HepG2 (cell line): ENCODE results near the gene GRIN3B. TPM values are rescaled to one million over a fixed set of nuclear protein-coding genes. Genes with fewer than 3 reads are reported as not detected.

Experiments
- ATAC-seq: fragments of 200-7000 bp; cut with Tn5 transposase; 3 replicates; pipeline ENCODE4 v1.9.1; 2020; ENCODE audit warnings: mild to moderate bottlenecking, moderate library complexity
- BruUV-seq: library from RNA; stranded (reverse); fragments of 400-500 nt; replicated peaks from 2 replicates; lab custom pipeline; 2021; lab: Mats Ljungman, UMichigan
- CTCF ChIA-PET: fragments of 300-600 bp; formaldehyde crosslinking; extraction: SDS; loops from one replicate; lab custom pipeline; 2021; ENCODE audit warnings: low total read pairs, inconsistent platforms, low intra/inter-chr PET ratio; lab: Yijun Ruan, JAX
- POLR2A ChIA-PET: fragments of 350-600 bp; sonication (Branson Sonifier 250); formaldehyde crosslinking; loops from one replicate; lab custom pipeline; 2020; ENCODE audit warnings: antibody characterized with exemption, inconsistent platforms; lab: Yijun Ruan, JAX
- DNase-seq: peaks from one replicate; pipeline ENCODE4 v3.0.0-alpha.2; 2015; ENCODE audit warnings: low spot score
- FAIRE-seq: peaks from 3 replicates; lab custom pipeline; 2011; peaks lifted over from hg19 to GRCh38; lab: Jason Lieb, UNC
- H2AFZ ChIP-seq: one replicate; pipeline ENCODE4 v1.6.1; 2011; ENCODE audit warnings: low read length, inconsistent platforms
- H3K27ac ChIP-seq: fragments of 300-600 bp; 3 replicates; pipeline ENCODE4 v1.8.0; 2011; ENCODE audit warnings: mixed run types, mild to moderate bottlenecking, mixed read lengths, low read length, inconsistent platforms; ENCODE audit not compliant: insufficient read depth; ENCODE audit errors: extremely low read length
- H3K27me3 ChIP-seq, 2 experiments: fragments of 200-600 bp in 1 of 2; 2 replicates in 1 of 2; 3 replicates in 1 of 2; pipeline versions ENCODE4 v1.6.0 to v1.8.0; 2011; ENCODE audit warnings: low read length in 2 of 2, mild to moderate bottlenecking in 2 of 2, moderate library complexity in 2 of 2, inconsistent platforms in 1 of 2; ENCODE audit not compliant: insufficient read depth in 2 of 2, control insufficient read depth in 1 of 2
- H3K36me3 ChIP-seq, 2 experiments: fragments of 200-600 bp in 1 of 2; replicated peaks in 1 of 2; 2 replicates in 1 of 2; 3 replicates in 1 of 2; pipeline versions ENCODE4 v1.5.1 to v1.8.0; 2011; ENCODE audit warnings: low read length in 2 of 2, inconsistent platforms in 1 of 2; ENCODE audit not compliant: insufficient read depth in 2 of 2, control insufficient read depth in 1 of 2
- H3K4me1 ChIP-seq: 2 replicates; pipeline ENCODE4 v1.5.1; 2012; ENCODE audit warnings: low read length, inconsistent platforms; ENCODE audit not compliant: insufficient read depth
- H3K4me2 ChIP-seq: 2 replicates; pipeline ENCODE4 v1.6.0; 2011; ENCODE audit warnings: low read depth, low read length, inconsistent platforms
- H3K4me3 ChIP-seq, 3 experiments: fragments of 200-600 bp in 1 of 3; sonication (generic), shearing (Covaris generic) in 1 of 3; replicated peaks in 1 of 3; 2 replicates each; pipeline ENCODE4 v1.5.1; 2011 to 2016; ENCODE audit warnings: low read length in 3 of 3, inconsistent platforms in 2 of 3, low read depth in 2 of 3, mild to moderate bottlenecking in 2 of 3, control low read depth in 1 of 3, mixed read lengths in 1 of 3; ENCODE audit not compliant: insufficient read depth in 1 of 3
- H3K79me2 ChIP-seq: one replicate; pipeline ENCODE4 v1.6.1; 2011; ENCODE audit warnings: low read length, inconsistent platforms; ENCODE audit not compliant: insufficient read depth
- H3K9ac ChIP-seq: 2 replicates; pipeline ENCODE4 v1.6.0; 2011; ENCODE audit warnings: mild to moderate bottlenecking, low read depth, low read length, inconsistent platforms; ENCODE audit not compliant: insufficient read depth
- H3K9me3 ChIP-seq: 2 replicates; pipeline ENCODE4 v1.5.1; 2012; ENCODE audit warnings: mild to moderate bottlenecking, low read length
- H4K20me1 ChIP-seq: 2 replicates; pipeline ENCODE4 v1.6.0; 2011; ENCODE audit warnings: inconsistent platforms, mild to moderate bottlenecking, low read length, moderate library complexity; ENCODE audit not compliant: insufficient read depth
- ADNP ChIP-seq: sonication (generic); formaldehyde crosslinking; IDR thresholded peaks from 2 replicates; pipeline ENCODE4 v1.4.0; 2020; ENCODE audit warnings: missing genetic modification reagents
- AGO2 ChIP-seq: fragments of 200-400 bp; formaldehyde crosslinking; optimal IDR thresholded peaks from 2 replicates; pipeline ENCODE3; 2017; ENCODE audit warnings: mild to moderate bottlenecking, low read depth, low read length, moderate library complexity
- AKAP8 ChIP-seq: sonication (generic); formaldehyde crosslinking; IDR thresholded peaks from 2 replicates; pipeline ENCODE4 v1.5.1; 2020; ENCODE audit warnings: mild to moderate bottlenecking, missing genetic modification reagents
- CHCHD3 ChIP-seq: sonication (generic); formaldehyde crosslinking; IDR thresholded peaks from 2 replicates; pipeline ENCODE4 v1.8.0; 2022; ENCODE audit warnings: mild to moderate bottlenecking, missing genetic modification reagents, moderate library complexity
- CREB1 ChIP-seq, 2 experiments: fragments of 450-650 bp in 1 of 2; IDR thresholded peaks; 2 replicates each; pipeline ENCODE4 v1.6.1; 2016 to 2017; ENCODE audit warnings: control low read depth in 1 of 2, mild to moderate bottlenecking in 1 of 2, missing compliant biosample characterization in 1 of 2, missing genetic modification characterization in 1 of 2
- ELF1 ChIP-seq: sonication (generic); formaldehyde crosslinking; IDR thresholded peaks from 2 replicates; pipeline ENCODE4 v1.4.0; 2020; ENCODE audit warnings: missing genetic modification reagents
- FOXK1 ChIP-seq: sonication (generic); formaldehyde crosslinking; IDR thresholded peaks from 2 replicates; pipeline ENCODE4 v1.4.0; 2020; ENCODE audit warnings: low read depth, missing genetic modification reagents, borderline replicate concordance
- MAZ ChIP-seq, 2 experiments: sonication (generic) in 1 of 2; formaldehyde crosslinking in 1 of 2; IDR thresholded peaks; 2 replicates each; pipeline versions ENCODE4 v1.5.0 to v1.6.1; 2012 to 2020; ENCODE audit warnings: low read depth in 2 of 2, mild to moderate bottlenecking in 2 of 2, borderline replicate concordance in 1 of 2, improper control_type of control experiment in 1 of 2, low read length in 1 of 2, missing genetic modification reagents in 1 of 2, moderate library complexity in 1 of 2
- NR2F2 ChIP-seq: IDR thresholded peaks from 2 replicates; pipeline ENCODE4 v1.6.1; 2012; ENCODE audit warnings: low read depth, inconsistent platforms, borderline replicate concordance
- PCBP1 ChIP-seq: fragments of 200-400 bp; formaldehyde crosslinking; IDR thresholded peaks from 2 replicates; pipeline ENCODE4 v1.6.1; 2017; ENCODE audit warnings: mild to moderate bottlenecking, low read depth, low read length, borderline replicate concordance
- POLR2AphosphoS2 ChIP-seq: IDR thresholded peaks from 2 replicates; pipeline ENCODE4 v1.6.1; 2011; ENCODE audit warnings: low read depth, low read length, improper control_type of control experiment
- SP1 ChIP-seq, 2 experiments: fragments of 450-650 bp in 1 of 2; sonication (generic) in 1 of 2; formaldehyde crosslinking in 1 of 2; IDR thresholded peaks; 2 replicates each; pipeline versions ENCODE4 v1.4.0 to v1.6.1; 2016 to 2020; ENCODE audit warnings: missing genetic modification reagents in 1 of 2
- YEATS4 ChIP-seq: sonication (generic); formaldehyde crosslinking; IDR thresholded peaks from 2 replicates; pipeline ENCODE4 v1.4.0; 2020; ENCODE audit warnings: missing genetic modification reagents, borderline replicate concordance
- ZFP90 ChIP-seq: sonication (generic); formaldehyde crosslinking; IDR thresholded peaks from 2 replicates; pipeline ENCODE4 v1.8.0; 2022; ENCODE audit warnings: missing genetic modification reagents, mild to moderate bottlenecking, inconsistent platforms, borderline replicate concordance
- ZNF136 ChIP-seq: sonication (generic); formaldehyde crosslinking; IDR thresholded peaks from 2 replicates; pipeline ENCODE4 v1.8.1; 2022; ENCODE audit warnings: low read depth, mild to moderate bottlenecking, moderate library complexity, missing genetic modification reagents
- ZNF615 ChIP-seq: sonication (generic); formaldehyde crosslinking; IDR thresholded peaks from 2 replicates; pipeline ENCODE4 v1.5.0; 2020; ENCODE audit warnings: mild to moderate bottlenecking, missing genetic modification reagents, borderline replicate concordance
- ZNF709 ChIP-seq: sonication (generic); formaldehyde crosslinking; IDR thresholded peaks from 2 replicates; pipeline ENCODE4 v1.5.0; 2020; ENCODE audit warnings: mild to moderate bottlenecking, missing genetic modification reagents
- ZNF839 ChIP-seq: sonication (generic); formaldehyde crosslinking; IDR thresholded peaks from 2 replicates; pipeline ENCODE4 v1.4.0; 2020; ENCODE audit warnings: missing genetic modification reagents, mild to moderate bottlenecking, borderline replicate concordance
- WGBS: methylation state at CpG from one replicate; pipeline ENCODE4 v1.1.6; 2017; ENCODE audit warnings: low lambda C conversion rate; 5-methylcytosine and 5-hydroxymethylcytosine counted together
- in situ Hi-C: cut with HindIII; loops from 2 replicates; pipeline ENCODE4 v1.10.0; 2017; ENCODE audit warnings: low pct_unique_long_range_greater_than_20kb; ENCODE audit not compliant: extremely low pct_ligation_motif_present
- intact Hi-C: fragments of 100-400 bp; cut with micrococcal nuclease; formaldehyde crosslinking; loops from one replicate; pipeline ENCODE4 v1.10.0; 2022; ENCODE audit not compliant: unreplicated experiment
- polyA plus RNA-seq, 8 experiments: library from polyadenylated mRNA; depleted of rRNA in 3 of 8; stranded (reverse) in 7 of 8; unstranded in 1 of 8; fragments of >200 nt; fragmentation: Illumina TruSeq in 4 of 8; extraction: Trizol in 4 of 8; gene quantifications; 2 replicates each; pipeline versions ENCODE4 v1.2.1 to v1.2.3, GENCODE V29; 2011 to 2016; ENCODE audit warnings: low read depth in 4 of 8, missing spikeins in 1 of 8, mixed read lengths in 1 of 8; ENCODE audit not compliant: insufficient read depth in 1 of 8
- total RNA-seq, 5 experiments: library from RNA; depleted of rRNA; stranded (reverse); fragments of >200 nt; fragmentation: Illumina TruSeq; extraction: Trizol; gene quantifications; 2 replicates each; pipeline ENCODE4 v1.2.3, GENCODE V29; 2016; ENCODE audit warnings: low read depth in 1 of 5
- TF ChIP-seq, protein P1 (sequence below): sonication (generic); formaldehyde crosslinking; IDR thresholded peaks from 2 replicates; pipeline ENCODE4 v1.8.1; 2023; ENCODE audit warnings: mild to moderate bottlenecking, inconsistent platforms, moderate library complexity, missing genetic modification reagents, borderline replicate concordance
- TF ChIP-seq, protein P2 (sequence below): sonication (generic); formaldehyde crosslinking; IDR thresholded peaks from 2 replicates; pipeline ENCODE4 v1.9.0; 2022; ENCODE audit warnings: missing genetic modification reagents, mild to moderate bottlenecking, borderline replicate concordance

Gene GRIN3B
- total and polyA plus RNA-seq, 2 of the 13 experiments (the other 11 are each of a cell fraction or from before 2014, with no cell fraction given) = 0.07 to 0.20 TPM

GRCh38 chr19:976476-976875, 23.7 kb upstream of the GRIN3B start (continued):
- TF ChIP-seq, protein P1, sequence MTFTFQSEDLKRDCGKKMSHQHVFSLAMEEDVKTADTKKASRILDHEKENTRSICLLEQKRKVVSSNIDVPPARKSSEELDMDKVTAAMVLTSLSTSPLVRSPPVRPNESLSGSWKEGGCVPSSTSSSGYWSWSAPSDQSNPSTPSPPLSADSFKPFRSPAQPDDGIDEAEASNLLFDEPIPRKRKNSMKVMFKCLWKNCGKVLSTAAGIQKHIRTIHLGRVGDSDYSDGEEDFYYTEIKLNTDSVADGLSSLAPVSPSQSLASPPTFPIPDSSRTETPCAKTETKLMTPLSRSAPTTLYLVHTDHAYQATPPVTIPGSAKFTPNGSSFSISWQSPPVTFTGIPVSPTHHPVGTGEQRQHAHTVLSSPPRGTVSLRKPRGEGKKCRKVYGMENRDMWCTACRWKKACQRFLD = 0 out of 2 replicates have a peak, but pooled peaks have one; percentile 26
- no peak for TF ChIP-seq CHCHD3
- TF ChIP-seq POLR2AphosphoS2 = peak; percentile 59; the same call in 1 of the 2 replicates
- no peak for TF ChIP-seq ZNF136 (CRISPR knock-in tag)
- TF ChIP-seq ZNF709 (CRISPR knock-in tag) = no peak

DNA sequence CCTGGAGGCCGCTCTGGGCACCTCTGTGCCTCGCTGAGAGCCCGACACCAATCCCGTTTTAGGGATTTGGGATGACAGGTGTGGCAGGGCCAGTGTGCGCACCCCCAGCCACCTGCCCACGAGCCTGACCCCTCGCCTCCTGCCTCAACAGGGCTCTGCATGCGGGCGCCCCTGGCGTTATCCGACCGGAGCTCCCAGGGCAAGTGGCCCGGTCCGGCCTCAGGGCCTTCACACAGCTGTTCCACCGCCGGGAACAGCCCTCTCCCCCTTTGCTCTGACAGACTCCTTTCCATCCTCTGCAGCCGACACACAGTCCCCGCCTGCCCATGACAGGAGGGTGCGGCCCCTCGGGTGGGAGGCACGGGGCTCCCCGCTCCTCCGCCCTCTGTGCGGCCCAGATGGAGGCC, 23.2 kb upstream of the GRIN3B start:
- no peaks in the 10 kb centered on the region for H3K27me3 ChIP-seq
- peaks cover 7% of the 10 kb centered on the region for H3K79me2 ChIP-seq
- H3K9ac ChIP-seq = no peak overlapping the region
- WGBS = 94% methylated on average over 6 of the region's 24 CpGs
- ATAC-seq = peak; percentile 25
- in situ Hi-C loops (no loop called here), intact Hi-C loops (no loop called here)
- H3K36me3 ChIP-seq = peaks cover 4 to 5% of the 10 kb centered on the region in 2 experiments
- no peak for FAIRE-seq
- POLR2A ChIA-PET = interaction anchor here (1.0 to 1.4 kb wide), 2 partner anchors 24 to 52 kb away, joined by 3 to 5 read pairs; partner anchors contain the start of gene ARID3A
- H3K27ac ChIP-seq = no peak overlapping the region
- BruUV-seq = no TSS peak
- H3K4me2 ChIP-seq = no peak overlapping the region
- H2AFZ ChIP-seq = no peak overlapping the region
- CTCF ChIA-PET = no interaction called here
- H3K4me3 ChIP-seq = no peak overlapping the region
- no peak for DNase-seq
- H3K4me1 ChIP-seq = peaks cover 24% of the 10 kb centered on the region
- no peaks in the 10 kb centered on the region for H4K20me1 ChIP-seq
- no peaks in the 10 kb centered on the region for H3K9me3 ChIP-seq
- no peak for TF ChIP-seq FOXK1 (CRISPR knock-in tag)
- TF ChIP-seq ZNF839 = no peak
- no peak for TF ChIP-seq YEATS4 (CRISPR knock-in tag)
- TF ChIP-seq ZFP90 (CRISPR knock-in tag) = no peak
- TF ChIP-seq ADNP (CRISPR knock-in tag) = no peak
- peak; percentile 97 for TF ChIP-seq AGO2
- no peak for TF ChIP-seq MAZ (IDR thresholded peaks at IDR 0.05; ENCODE audit: borderline replicate concordance, low read depth, low read length)
- 0 out of 2 replicates have a peak, but pooled peaks have one; percentile 21 for TF ChIP-seq MAZ (CRISPR knock-in tag; IDR thresholded peaks at IDR 0.05; ENCODE audit: low read depth)
- no peak for TF ChIP-seq CREB1 (IDR thresholded peaks at IDR 0.05)
- no peak for TF ChIP-seq CREB1 (CRISPR knock-in tag; IDR thresholded peaks at IDR 0.05)
- TF ChIP-seq ELF1 = no peak
- no peak for TF ChIP-seq ZNF615
- TF ChIP-seq, protein P2, sequence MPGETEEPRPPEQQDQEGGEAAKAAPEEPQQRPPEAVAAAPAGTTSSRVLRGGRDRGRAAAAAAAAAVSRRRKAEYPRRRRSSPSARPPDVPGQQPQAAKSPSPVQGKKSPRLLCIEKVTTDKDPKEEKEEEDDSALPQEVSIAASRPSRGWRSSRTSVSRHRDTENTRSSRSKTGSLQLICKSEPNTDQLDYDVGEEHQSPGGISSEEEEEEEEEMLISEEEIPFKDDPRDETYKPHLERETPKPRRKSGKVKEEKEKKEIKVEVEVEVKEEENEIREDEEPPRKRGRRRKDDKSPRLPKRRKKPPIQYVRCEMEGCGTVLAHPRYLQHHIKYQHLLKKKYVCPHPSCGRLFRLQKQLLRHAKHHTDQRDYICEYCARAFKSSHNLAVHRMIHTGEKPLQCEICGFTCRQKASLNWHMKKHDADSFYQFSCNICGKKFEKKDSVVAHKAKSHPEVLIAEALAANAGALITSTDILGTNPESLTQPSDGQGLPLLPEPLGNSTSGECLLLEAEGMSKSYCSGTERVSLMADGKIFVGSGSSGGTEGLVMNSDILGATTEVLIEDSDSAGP = 0 out of 2 replicates have a peak, but pooled peaks have one; percentile 3
- no peak for TF ChIP-seq AKAP8
- 0 out of 2 replicates have a peak, but pooled peaks have one; percentile 30 for TF ChIP-seq PCBP1
- no peak for TF ChIP-seq SP1 (IDR thresholded peaks at IDR 0.05)
- no peak for TF ChIP-seq SP1 (CRISPR knock-in tag; IDR thresholded peaks at IDR 0.05)
- no peak for TF ChIP-seq NR2F2
